HG03442 (cell line): ENCODE data around the gene TIMD4.
"Not testable (repeated sequence)": the region's sequence is repeated elsewhere in the genome, so short reads cannot be mapped to it uniquely, and the experiment has no call there.

Experiments used
- ATAC-seq: cut with Tn5 transposase; IDR thresholded peaks from one replicate; pipeline ENCODE4 v1.9.1; 2021; ENCODE audit warnings: mild to moderate bottlenecking, moderate library complexity; ENCODE audit not compliant: unreplicated experiment

TIMD4 gene

DNA sequence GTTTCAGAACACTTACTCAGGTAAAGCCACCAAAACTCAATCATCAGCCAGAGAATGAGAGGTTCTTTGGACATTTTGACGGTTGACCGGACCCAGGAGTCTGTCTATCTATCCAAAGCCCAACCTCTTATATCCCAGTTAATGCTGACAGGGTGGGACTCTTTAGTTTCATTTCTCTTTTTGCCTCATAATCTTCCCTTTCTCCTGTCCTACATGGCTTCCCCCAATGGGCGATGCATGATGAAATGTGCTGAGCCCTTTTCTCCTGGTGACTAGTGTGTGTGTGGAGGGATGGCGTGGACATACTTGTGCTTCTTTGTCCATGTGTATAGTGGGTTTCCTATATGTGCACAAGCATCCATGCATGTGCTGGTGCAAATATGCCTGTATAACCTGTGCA lies at the start of gene TIMD4:
TIMD4 (minus strand) TSS at position 102 of the 400 bp plus-strand sequence; CDS start at position 74, 28 bp downstream.
- no peak for ATAC-seq

GRCh38 chr5:157006262-157006661 lies 43.2 kb upstream of the TIMD4 start:
- no peak for ATAC-seq

GRCh38 chr5:157004893-157005551 lies 42.0 kb upstream of the TIMD4 start:
- ATAC-seq: peak; percentile 85

DNA sequence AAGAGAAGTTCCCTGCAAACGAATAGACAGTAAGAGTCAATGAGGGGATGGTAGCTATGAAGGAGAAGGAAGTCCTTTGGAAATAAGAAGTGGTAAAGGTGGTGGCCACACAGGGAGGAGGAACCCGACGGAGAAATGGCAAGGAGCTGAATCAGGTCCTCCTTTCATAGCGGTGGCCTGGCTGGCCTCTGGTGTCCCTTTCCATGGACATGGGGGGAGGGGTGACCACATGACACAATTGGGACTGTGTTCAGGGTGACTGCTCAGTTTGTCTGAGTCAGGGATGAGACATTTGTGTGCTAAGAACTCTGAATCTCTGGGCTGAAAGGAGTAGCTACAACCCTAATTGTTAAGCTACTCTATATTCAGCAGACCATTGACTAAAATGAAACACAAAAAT lies 28.7 kb upstream of the TIMD4 start:
- no peak for ATAC-seq

GRCh38 chr5:156984064-156984463 lies 21.0 kb upstream of the TIMD4 start:
- ATAC-seq: no peak

- ATAC-seq: no peak
Measured at GRCh38 chr5:156981481-156981880, 18.5 kb upstream of the TIMD4 start.

DNA sequence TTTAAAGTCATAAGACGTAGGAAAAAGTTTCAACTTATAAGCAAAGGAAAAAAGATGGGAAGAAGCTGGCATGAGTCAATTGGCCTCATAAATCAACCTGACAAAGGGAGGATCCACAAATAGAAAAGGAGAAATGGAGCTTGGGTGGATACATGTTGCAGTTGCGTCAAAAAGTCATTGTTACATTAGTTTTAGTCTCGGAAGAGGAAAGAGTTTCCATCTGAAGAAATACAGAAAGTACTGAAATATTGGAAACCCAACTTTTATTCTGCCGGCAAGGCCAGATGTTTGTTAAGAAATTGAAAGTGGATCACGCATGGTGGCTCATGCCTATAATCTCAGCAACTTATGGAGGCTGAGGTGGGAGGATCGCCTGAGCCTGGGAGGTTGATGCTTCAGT lies 11.3 kb upstream of the TIMD4 start:
- ATAC-seq: no peak

- no peak for ATAC-seq
Measured at GRCh38 chr5:156971848-156972525, 9.0 kb upstream of the TIMD4 start.

- no peak for ATAC-seq
Measured at GRCh38 chr5:156971415-156971814, 8.4 kb upstream of the TIMD4 start.

GRCh38 chr5:156967386-156967785 lies 4.4 kb upstream of the TIMD4 start:
- not testable (repeated sequence) for ATAC-seq

- ATAC-seq: no peak
Measured at GRCh38 chr5:156956321-156956720, 6.7 kb downstream of the TIMD4 start.

GRCh38 chr5:156951359-156951758 lies 11.7 kb downstream of the TIMD4 start:
- ATAC-seq: no peak

- ATAC-seq: no peak
Measured at GRCh38 chr5:156950716-156951115, 12.3 kb downstream of the TIMD4 start.

DNA sequence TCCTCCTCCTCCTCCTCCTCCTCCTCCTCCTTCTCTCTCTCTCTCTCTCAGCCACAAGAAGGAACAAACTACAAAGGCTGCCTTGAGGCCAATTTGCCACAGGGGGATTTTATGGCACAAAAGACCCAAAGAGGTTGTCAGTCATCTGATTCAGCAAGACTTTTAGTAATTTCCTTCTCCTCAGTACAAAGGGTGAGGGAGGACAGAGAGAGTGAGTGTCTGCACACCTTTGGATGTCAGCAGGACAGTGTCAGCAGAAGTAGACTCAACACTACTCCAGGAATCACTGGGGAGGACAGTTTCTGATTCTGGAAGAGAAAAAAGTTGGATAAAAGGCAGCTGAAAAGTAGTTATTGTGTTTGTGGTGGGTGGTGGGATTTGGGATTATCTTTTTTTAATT lies 13.6 kb downstream of the TIMD4 start:
- ATAC-seq: no peak

- no peak for ATAC-seq
Measured at GRCh38 chr5:156947925-156948324, 15.1 kb downstream of the TIMD4 start.

- ATAC-seq: peak; percentile 97
Measured at GRCh38 chr5:156942064-156942463, 21.0 kb downstream of the TIMD4 start.

DNA sequence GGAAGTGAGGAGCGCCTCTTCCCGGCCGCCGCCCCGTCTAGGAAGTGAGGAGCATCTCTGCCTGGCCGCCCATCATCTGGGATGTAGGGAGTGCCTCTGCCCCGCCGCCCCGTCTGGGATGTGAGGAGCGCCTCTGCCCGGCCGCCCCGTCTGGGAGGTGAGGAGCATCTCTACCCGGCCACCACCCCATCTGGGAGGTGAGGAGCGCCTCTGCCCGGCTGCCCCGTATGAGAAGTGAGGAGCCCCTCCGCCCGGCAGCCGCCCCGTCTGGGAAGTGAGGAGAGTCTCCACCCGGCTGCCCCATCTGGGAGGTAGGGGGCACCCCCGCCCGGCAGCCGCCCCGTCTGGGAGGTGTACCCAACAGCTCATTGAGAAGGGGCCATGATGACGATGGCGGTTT lies 22.6 kb downstream of the TIMD4 start:
- ATAC-seq: not testable (repeated sequence)

DNA sequence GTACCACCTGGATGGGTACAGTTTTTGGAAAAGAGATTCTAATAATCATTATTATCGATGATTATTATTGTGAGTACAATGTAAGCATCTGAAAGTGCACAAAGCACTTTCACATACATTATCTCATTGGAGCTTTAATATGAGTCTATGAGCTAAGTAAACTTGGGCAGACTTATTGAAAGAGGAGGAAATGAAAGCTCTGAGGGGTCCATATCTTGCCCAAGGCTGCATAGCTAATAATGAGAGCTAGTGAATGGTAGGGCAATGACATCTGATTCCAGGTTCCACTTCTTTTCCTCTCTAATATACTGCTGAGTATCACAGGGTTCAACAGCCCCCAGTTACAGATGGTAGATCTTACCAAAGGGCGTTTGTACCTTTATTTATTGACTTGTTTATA lies 26.1 kb downstream of the TIMD4 start:
- no peak for ATAC-seq

DNA sequence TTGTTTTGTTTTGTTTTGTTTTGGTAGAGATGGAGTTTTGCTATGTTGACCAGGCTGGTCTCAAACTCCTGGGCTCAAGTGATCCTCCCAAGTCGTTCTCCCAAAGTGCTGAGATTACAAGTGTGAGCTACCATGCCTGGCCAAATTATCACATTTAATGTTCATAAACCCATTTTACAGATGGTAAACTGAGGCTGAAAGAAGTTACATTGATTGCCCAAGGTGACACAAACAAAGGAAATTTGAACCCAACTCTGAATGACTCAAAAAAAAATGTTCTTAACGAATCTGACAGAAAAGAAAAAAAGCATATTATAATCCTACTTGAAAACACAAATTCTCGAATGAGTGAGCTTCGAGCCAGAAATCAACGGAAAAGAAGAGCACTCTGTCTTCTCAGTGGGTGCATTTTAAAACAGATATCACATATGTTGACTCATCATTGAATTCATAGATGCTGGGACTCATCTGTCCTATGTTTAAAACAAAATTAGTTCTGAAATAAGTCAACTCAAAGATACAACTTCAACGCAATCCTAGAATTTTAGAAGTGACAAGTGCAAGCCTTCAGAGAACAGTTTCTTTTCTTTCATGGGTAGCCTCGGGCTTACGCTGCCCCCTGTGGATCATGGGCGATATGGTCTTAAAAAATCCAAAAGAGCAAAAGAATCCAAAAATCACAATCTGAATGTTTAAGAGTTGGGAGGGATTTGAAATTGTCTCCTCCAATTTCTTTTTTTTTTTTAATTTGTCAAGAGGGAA lies 28.4 kb downstream of the TIMD4 start:
- peak; percentile 37 for ATAC-seq

DNA sequence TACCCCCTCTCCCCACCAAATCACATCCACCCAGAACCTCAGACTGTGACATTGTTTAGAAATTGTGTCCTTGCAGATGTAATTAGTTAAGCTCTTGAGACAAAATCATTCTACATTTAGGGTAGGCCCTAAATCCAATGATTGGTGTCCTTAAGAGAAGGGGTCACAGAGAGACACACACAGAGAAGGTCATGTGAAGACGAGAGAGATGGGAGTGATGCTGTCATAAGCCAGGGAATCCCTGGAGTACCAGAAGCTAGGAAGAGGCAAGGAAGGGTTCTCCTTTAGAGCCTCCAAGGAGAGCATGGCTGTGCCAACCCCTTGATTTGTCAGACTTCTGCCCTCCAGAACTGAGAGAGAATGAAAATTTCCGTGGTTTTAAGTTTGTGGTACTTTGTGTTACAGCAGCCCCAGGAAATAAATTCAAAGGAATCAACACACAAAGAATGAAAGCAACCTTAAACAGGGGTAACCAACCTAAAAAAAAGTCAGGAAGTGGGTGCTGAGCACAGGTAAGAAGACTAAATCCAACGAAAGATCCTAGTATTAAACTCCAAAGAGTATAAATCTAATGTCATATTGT lies 33.6 kb downstream of the TIMD4 start:
- no peak for ATAC-seq

DNA sequence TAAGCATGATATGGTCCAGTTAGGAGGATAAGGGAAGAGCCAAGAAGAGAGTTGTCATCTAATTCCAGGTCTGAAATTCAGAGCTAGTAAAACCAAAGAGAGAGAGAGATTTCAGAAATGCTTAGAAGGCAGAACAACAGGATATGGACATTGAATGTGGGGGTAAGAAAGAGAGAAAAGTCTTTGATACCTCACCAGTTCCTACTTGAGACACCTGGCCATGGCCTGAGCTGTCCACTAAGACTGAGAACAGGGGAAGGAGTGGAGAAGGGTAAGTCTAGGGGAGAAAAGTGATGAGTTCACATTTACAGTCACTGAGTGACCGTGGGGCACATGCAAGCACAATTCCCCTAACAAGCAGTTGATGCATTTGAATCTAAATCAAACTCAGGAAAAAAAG lies 35.5 kb downstream of the TIMD4 start:
- ATAC-seq: no peak

DNA sequence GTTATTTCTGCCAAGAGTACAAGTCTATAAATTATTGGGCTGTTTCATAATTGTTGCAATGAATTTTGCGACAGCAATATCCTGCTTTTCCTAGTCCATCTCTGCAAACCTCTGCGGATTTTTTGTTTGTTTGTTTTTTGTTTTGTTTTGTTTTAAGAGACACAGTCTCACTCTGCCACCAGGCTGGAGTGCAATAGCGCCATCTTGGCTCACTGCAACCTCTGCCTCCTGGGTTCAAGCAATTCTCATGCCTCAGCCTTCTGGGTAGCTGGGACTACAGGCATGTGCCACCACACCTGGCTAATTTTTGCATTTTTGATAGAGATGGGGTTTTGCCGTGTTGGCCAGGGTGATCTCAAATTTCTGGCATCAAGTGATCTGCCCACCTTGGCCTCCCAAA lies 37.3 kb downstream of the TIMD4 start:
- ATAC-seq: not testable (repeated sequence)
